Uterus (tissue), 2 donors: ENCODE data around the gene GIMAP4.

Experiments used
- POLR2A ChIP-seq, 2 donors: fragments of 450-650 bp; IDR thresholded peaks; one replicate each; pipeline ENCODE4 v1.6.1; 2016; ENCODE audit warnings: antibody characterized with exemption in 2 of 2, mild to moderate bottlenecking in 1 of 2, moderate library complexity in 1 of 2
- TF ChIP-seq, protein P1 (sequence below), 4 experiments: fragments of 200-600 bp in 2 of 4; fragments of 450-650 bp in 2 of 4; sonication (generic) in 2 of 4; IDR thresholded peaks; one replicate each; pipeline ENCODE4 v1.5.1; 2016 to 2019; ENCODE audit warnings: antibody characterized with exemption in 4 of 4, mild to moderate bottlenecking in 2 of 4, moderate library complexity in 1 of 4

DNA sequence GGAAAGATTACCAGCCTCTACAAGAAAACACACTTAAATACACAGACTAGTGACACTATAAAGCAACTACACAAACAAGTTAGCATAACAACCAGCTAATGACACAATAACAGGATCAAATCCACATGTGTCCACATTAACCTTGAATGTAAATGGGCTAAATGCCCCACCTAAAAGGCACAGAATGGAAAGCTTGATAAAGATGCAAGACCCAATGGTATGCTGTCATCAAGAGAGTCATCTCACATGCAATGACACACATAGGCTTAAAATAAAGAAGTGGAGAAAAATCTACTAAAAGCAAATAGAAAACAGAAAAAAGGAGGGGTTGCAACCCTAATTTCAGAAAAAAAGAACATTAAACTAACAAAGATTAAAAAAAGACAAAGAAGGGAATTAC lies 14.0 kb upstream of the GIMAP4 start:
- TF ChIP-seq, protein P1, sequence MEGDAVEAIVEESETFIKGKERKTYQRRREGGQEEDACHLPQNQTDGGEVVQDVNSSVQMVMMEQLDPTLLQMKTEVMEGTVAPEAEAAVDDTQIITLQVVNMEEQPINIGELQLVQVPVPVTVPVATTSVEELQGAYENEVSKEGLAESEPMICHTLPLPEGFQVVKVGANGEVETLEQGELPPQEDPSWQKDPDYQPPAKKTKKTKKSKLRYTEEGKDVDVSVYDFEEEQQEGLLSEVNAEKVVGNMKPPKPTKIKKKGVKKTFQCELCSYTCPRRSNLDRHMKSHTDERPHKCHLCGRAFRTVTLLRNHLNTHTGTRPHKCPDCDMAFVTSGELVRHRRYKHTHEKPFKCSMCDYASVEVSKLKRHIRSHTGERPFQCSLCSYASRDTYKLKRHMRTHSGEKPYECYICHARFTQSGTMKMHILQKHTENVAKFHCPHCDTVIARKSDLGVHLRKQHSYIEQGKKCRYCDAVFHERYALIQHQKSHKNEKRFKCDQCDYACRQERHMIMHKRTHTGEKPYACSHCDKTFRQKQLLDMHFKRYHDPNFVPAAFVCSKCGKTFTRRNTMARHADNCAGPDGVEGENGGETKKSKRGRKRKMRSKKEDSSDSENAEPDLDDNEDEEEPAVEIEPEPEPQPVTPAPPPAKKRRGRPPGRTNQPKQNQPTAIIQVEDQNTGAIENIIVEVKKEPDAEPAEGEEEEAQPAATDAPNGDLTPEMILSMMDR (IDR thresholded peaks at IDR 0.05): no peak
- no peak for TF ChIP-seq POLR2A (IDR thresholded peaks at IDR 0.05)
